Transverse colon (tissue), 3 donors: ENCODE results near the gene CNPY2.
"Not testable (repeated sequence)": the region's sequence is repeated elsewhere in the genome, so short reads cannot be mapped to it uniquely, and the experiment has no call there.

Source experiments
- POLR2A ChIP-seq: fragments of 450-650 bp; IDR thresholded peaks from one replicate; pipeline ENCODE4 v1.6.1; 2016; ENCODE audit warnings: antibody characterized with exemption, mild to moderate bottlenecking, moderate library complexity
- POLR2AphosphoS5 ChIP-seq, 3 donors: sonication (generic); formaldehyde crosslinking; IDR thresholded peaks; one replicate each; pipeline ENCODE4 v1.6.1; 2016; ENCODE audit warnings: antibody characterized with exemption in 3 of 3

DNA sequence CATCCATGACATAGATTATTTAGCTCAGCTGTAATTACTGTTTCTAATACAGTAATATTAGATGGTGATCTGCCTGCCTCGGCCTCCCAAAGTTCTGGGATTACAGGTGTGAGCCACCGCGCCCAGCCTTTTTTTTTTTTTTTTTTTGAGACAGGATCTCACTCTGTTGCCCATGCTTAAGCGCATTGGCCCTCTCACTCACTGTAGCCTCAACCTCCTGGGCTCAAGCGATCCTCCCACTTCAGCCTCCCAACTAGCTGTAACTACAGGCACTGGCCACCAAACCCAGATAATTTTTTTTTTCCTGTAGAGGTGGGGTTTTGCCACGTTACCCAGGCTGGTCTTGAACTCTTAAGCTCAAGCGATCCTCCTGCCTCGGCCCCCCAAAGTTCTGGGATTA lies 19.7 kb upstream of the CNPY2 start:
- TF ChIP-seq POLR2AphosphoS5 (IDR thresholded peaks at IDR 0.05); POLR2A: not testable (repeated sequence)
